T1000 (cell line): ENCODE results near the gene PDIA4.

Source experiments
- DNase-seq: peaks from one replicate; lab custom pipeline; 2025; ENCODE audit warnings: mixed read lengths; lab: John Stamatoyannopoulos, UW

Gene PDIA4

DNA sequence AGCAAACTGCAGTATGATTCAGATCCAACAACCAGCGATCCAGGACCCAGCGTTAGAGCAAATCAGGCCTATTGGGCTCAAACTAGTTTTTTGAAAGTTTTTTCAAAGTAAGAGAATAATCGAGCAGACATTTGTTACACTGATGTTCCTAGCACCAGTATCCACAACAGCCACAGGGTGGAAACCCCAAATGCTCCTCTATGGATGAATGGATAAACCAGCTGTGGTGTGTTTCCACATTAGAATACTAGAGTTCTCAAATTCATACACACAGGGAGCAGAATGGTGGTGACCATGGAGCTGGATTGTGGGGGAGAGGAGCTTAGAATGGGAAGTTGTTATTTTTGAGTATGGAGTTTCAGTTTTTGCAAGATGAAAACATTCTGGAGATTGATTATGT, 60.7 kb downstream of the PDIA4 start:
- DNase-seq = no peak

DNA sequence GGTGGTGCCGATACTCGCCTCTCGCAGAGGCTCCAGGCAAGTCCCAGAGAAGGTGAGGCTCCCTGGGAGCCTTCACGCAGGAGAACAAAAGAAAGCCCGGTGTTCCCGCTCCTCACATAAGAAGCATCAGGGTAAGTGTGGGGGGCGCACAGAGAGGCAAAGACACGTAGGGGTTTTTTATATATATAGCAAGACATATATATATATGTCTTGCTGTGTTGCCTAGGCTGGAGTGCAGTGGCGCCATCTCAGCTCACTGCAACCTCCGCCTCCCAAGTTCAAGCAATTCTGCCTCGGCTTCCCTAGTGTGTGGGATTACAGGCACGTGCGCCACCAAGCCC, 61.3 kb downstream of the PDIA4 start:
- no peak for DNase-seq

DNA sequence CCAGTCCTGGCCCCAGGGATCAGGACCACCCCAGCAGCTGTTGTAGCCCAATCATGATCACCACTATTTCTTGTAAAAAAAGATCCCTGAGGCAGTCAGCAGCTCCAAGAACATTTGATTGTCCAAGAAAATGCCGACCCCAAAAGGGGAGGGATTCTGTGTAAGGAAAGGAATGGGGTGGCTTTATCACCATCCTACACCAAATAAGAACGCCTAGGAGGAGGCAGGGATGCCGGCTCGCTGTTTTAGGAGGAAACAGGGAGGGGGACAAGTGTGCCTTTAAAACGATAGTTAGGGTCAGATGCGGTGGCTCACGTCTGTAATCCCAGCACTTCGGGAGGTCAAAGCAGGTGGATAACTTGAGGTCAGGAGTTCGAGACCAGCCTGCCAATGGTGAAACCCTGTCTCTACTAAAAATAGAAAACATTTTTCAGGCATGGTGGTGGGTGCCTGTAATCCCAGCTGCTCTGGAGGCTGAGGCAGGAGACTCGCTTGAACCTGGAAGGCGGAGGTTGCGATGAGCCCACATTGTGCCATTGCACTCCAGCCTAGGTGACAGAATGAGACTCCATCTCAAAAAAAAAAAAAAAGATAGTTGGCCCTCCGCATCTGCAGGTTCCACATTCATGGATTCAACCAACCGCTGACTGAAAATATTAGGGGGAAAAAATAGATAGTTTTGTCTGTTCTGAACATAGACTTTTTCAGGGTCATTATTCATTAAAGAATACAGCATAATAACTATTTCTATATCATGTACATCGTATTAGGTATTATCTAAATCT, 63.6 kb downstream of the PDIA4 start:
- DNase-seq = no peak

DNA sequence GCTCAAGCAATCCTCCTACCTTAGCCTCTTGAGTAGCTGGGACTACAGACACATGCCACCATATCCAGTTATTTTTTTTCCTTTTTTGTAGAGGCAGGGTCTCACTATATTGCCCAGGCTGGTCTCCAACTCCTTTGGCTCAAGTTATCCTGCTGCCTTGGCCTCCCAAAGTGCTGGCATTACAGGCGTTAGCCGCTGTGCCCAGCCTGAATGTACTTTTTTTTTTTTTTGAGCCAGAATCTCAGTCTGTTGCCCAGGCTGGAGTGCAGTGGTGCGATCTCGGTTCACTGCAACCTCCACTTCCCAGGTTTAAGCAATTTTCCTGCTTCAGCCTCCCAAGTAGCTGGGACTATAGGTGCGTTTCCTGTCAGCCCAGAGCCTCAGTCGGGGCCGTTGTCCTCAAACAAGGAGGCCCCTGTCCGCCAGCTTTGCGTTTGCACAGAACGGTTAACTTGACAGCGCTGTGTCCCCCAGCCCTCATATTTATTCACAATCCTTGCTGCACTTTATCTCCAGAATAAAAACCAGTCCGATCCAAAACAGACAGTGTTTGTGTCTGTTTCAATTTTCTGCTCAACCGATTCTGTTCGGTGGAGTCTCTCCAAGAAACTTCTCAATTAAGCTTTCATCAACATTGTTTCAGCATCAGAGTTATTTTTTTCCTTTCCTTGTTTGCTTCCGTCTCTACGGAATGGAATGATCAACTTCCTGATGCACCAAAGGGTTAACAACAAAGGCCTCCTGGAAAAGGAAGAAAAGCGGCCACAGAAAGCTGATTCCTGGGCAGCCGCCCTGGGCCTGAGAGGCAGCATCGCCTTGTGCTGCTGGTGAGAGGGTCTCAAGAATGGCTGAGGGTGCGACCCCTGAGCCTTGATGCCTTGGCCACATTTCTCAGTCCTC, 64.5 kb downstream of the PDIA4 start:
- DNase-seq = no peak

DNA sequence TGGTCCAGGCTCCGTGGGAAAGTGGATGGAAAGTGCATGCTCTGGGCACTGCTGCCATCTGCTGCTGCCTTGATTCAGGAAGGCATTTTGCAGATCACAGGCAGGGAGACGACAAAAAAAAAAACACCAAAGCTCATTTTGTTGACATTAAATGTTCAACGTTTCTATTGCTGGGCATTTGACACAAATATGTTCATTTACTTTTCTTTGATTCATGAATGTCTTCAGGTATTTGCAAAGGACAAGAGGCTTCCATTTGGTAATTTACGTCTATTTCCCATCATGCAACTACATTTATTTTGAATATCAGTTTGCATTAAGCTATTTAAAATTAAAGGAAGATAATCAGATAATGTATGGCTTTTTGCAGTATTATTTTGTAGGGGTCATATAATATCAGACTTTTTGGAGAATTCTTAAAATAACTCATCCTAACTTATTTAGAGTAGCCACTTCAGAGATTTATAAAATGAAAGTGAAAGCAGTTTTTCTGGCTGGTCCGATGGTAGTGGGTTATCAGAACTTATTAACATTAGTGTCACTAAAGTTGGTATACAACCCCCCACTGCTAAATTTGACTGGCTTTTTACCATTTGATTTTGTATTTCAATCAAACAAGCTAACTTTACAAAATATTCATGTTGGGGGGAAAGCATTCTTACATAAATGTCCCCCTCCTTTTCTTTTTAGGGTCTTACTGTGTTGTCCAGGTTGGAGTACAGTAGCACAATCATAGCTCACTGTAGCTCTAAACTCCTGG, 65.3 kb downstream of the PDIA4 start:
- peak; percentile 15 for DNase-seq

DNA sequence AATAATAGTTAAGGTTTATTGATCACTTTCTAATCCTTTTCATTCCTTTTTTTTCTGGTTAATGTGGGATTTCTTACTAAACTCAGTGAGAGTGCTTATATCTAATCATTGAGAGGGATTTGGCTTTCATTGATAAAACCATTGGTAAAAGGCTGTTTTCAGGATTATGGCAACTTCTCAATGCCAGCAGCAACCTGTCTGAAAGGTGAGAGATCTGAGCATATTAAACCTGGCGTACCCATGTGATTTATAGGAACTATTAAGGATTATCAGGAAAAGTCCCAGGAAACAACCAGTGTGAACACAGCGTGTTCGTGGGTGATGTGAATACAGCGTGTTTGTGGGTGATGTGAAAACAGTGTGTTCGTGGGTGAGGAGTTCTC, 65.9 kb downstream of the PDIA4 start:
- DNase-seq = no peak

DNA sequence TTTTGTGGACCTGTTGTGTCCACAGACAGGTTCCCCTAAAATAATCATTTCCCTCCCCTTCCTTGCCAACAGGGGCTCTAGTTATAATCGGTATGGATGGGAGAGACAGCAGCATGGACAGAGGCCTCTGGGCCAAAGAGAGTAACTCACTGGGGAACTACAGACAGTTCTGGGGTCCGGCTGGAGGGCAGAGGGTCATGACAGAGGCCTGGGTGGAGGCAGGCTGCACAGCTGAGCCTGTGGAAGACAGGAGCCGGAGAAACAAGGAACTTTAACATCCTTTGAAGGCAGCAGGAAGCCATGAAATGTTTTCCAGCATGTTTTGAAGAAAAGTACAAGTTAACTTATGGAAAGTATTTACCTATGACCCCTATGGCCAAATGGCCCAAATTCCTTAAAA, 68.6 kb downstream of the PDIA4 start:
- DNase-seq = no peak

DNA sequence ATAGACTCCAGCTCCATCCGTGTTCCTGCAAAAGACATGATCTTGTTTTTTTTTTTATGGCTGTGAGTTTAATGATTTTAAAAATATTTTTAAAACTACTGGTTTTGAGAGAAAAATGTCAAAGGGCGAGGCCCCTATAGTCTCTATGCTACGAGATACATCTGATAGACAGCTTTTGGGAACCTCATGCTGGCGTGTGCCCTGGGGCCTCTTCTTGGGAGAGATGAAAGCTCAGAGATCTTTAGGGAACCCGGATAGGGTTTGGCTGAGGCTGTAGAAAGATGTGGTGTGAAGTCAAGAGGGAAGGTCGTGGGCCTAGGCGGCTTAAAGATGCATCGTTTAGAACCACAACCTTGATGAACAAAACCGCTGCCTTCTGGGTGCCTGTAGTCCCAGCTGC, 70.2 kb downstream of the PDIA4 start:
- DNase-seq = no peak

DNA sequence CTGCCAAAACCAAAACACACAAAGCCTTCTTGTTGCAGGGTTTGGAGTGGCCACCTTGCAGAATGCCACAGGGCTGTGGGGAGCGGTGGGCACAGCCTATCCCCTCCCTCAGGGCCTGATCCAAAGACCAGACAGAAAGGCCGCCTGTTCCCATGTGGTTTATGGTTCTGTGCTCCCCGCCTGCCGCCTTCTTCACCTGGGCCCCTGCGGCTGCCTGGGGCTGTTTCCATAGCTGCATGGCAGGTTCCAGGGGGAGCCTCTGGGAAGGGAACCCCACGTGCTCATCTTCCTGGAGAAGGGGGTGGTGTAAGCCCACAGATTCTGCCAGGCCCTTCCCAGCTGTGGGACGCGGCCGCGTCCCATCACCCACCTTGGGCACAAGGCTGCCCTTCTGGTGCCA, 73.5 kb downstream of the PDIA4 start:
- no peak for DNase-seq

DNA sequence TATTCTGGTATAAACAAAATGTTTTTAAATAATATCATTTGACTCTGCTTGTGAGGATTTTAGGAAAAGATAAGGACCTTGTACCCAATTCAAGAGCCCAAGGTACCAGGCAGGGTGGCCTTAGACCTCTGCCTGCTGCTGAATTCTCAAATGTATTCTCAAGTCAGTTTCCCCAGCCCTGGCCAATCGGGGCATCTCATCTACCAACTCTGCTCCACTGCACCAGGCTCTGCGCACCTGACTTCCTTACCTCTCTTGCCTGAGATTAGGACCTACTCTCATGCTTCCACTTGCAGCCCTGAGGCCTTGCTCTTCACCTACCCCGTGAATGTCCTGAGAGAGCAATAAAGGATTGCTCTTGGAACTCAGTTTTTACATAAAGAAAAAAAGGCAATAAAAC, 74.6 kb downstream of the PDIA4 start:
- no peak for DNase-seq
